PC-3 (cell line): Measurements from ENCODE around the gene ABCG2. TPM values are rescaled to one million over a fixed set of nuclear protein-coding genes. Genes with fewer than 3 reads are reported as not detected.

ENCODE experiments used
- ATAC-seq: fragments of 200-7000 bp; cut with Tn5 transposase; 2 replicates; pipeline ENCODE4 v1.9.1; 2020; ENCODE audit warnings: mild to moderate bottlenecking, moderate library complexity
- BruUV-seq: library from RNA; stranded (reverse); fragments of 400-500 nt; replicated peaks from 2 replicates; lab custom pipeline; 2021; lab: Mats Ljungman, UMichigan
- CTCF ChIA-PET: fragments of 300-600 bp; sonication (Branson Sonifier 250); formaldehyde crosslinking; loops from one replicate; lab custom pipeline; 2022; ENCODE audit warnings: antibody characterized with exemption; lab: Charles Lee
- POLR2A ChIA-PET: fragments of 300-600 bp; sonication (Branson Sonifier 250); formaldehyde crosslinking; loops from one replicate; lab custom pipeline; 2022; ENCODE audit warnings: antibody characterized with exemption; ENCODE audit not compliant: unreplicated experiment; lab: Charles Lee
- DNase-seq: peaks from one replicate; pipeline ENCODE4 v3.0.0-alpha.2; 2015
- H2AFZ ChIP-seq: fragments of 300-600 bp; sonication (generic); 2 replicates; pipeline ENCODE4 v1.6.0; 2016; ENCODE audit warnings: antibody characterized with exemption, low read length
- H3F3A ChIP-seq: fragments of 300-600 bp; sonication (generic); one replicate; pipeline ENCODE4 v1.6.0; 2017; ENCODE audit warnings: antibody characterized with exemption, low read length, control low read depth, mild to moderate bottlenecking; ENCODE audit not compliant: unreplicated experiment
- H3K27ac ChIP-seq: fragments of 300-600 bp; sonication (generic); 2 replicates; pipeline ENCODE4 v1.5.1; 2016; ENCODE audit warnings: mild to moderate bottlenecking, low read length
- H3K27me3 ChIP-seq: fragments of 300-600 bp; sonication (generic); 2 replicates; pipeline ENCODE4 v1.6.1; 2016; ENCODE audit warnings: low read length, mixed read lengths
- H3K36me3 ChIP-seq: fragments of 300-600 bp; sonication (generic); 2 replicates; pipeline ENCODE4 v1.6.1; 2016; ENCODE audit warnings: low read depth, mixed run types, low read length, mixed read lengths
- H3K4me1 ChIP-seq: fragments of 300-600 bp; sonication (generic); 2 replicates; pipeline ENCODE4 v1.5.1; 2016; ENCODE audit warnings: low read length; ENCODE audit not compliant: insufficient read depth
- H3K4me2 ChIP-seq: fragments of 300-600 bp; sonication (generic); 2 replicates; pipeline ENCODE4 v1.6.0; 2016; ENCODE audit warnings: low read length
- H3K4me3 ChIP-seq: fragments of 300-600 bp; sonication (generic); 2 replicates; pipeline ENCODE4 v1.5.1; 2016; ENCODE audit warnings: mild to moderate bottlenecking, low read length, mixed read lengths
- H3K79me2 ChIP-seq: fragments of 300-600 bp; sonication (generic); 2 replicates; pipeline ENCODE4 v1.6.1; 2017; ENCODE audit warnings: low read length, mixed read lengths
- H3K9ac ChIP-seq: fragments of 300-600 bp; sonication (generic); 2 replicates; pipeline ENCODE4 v1.6.0; 2016; ENCODE audit warnings: mild to moderate bottlenecking, low read length
- H3K9me2 ChIP-seq: fragments of 300-600 bp; sonication (generic); replicated peaks from 2 replicates; pipeline ENCODE4 v1.6.1; 2016; ENCODE audit warnings: mixed run types, low read length, mixed read lengths
- H3K9me3 ChIP-seq: fragments of 300-600 bp; sonication (generic); 2 replicates; pipeline ENCODE4 v1.6.1; 2016; ENCODE audit warnings: low read length, mixed read lengths
- H4K20me1 ChIP-seq: fragments of 300-600 bp; sonication (generic); 2 replicates; pipeline ENCODE4 v1.6.1; 2016; ENCODE audit warnings: low read length, mixed read lengths
- CTCF ChIP-seq: fragments of 300-600 bp; sonication (generic); conservative IDR thresholded peaks from 2 replicates; pipeline ENCODE4 v1.5.1; 2017; ENCODE audit warnings: antibody characterized with exemption, low read depth, mild to moderate bottlenecking, low read length
- EZH2 ChIP-seq: fragments of 300-600 bp; sonication (generic); IDR thresholded peaks from one replicate; pipeline ENCODE4 v1.6.1; 2017; ENCODE audit warnings: antibody characterized with exemption, mild to moderate bottlenecking, low read length; ENCODE audit not compliant: unreplicated experiment
- EZH2phosphoT487 ChIP-seq: fragments of 300-600 bp; sonication (generic); IDR thresholded peaks from 2 replicates; pipeline ENCODE4 v1.6.1; 2018; ENCODE audit warnings: mild to moderate bottlenecking, antibody characterized with exemption, low read length, borderline replicate concordance
- intact Hi-C: fragments of 100-400 bp; cut with micrococcal nuclease; formaldehyde crosslinking; loops from 2 replicates; pipeline ENCODE4 v1.9.0; 2023
- total RNA-seq: library from RNA; depleted of rRNA; stranded (reverse); fragments of >200 nt; gene quantifications from 2 replicates; pipeline ENCODE4 v1.2.3, GENCODE V29; 2014

The ABCG2 gene
- total RNA-seq, 1 experiment from 2014 or later = not detected

- intact Hi-C loops = loop anchor here (5.0 kb wide), 1 partner anchor 35 kb away; no protein-coding TSS in a partner anchor
- no TSS peak for BruUV-seq
- H3K9ac ChIP-seq = no peak overlapping the region
- ATAC-seq (peak; percentile 33), DNase-seq (peak; percentile 16)
- ChIA-PET POLR2A (no interaction called here), CTCF (no interaction called here)
- TF ChIP-seq EZH2 (no peak), EZH2phosphoT487 (no peak), CTCF (no peak)
- H3K4me2 ChIP-seq = 0 out of 2 replicates have a peak overlapping the region, but pooled peaks have one; percentile 62
- no peaks in the 10 kb centered on the region for H3K9me3 ChIP-seq
- H3K79me2 ChIP-seq = no peaks in the 10 kb centered on the region
- no peaks in the 10 kb centered on the region for H4K20me1 ChIP-seq
- no peaks in the 10 kb centered on the region for H3K27me3 ChIP-seq
- H3F3A ChIP-seq = no peaks in the 10 kb centered on the region
- no peak overlapping the region for H2AFZ ChIP-seq
- peaks cover 47% of the 10 kb centered on the region for H3K4me1 ChIP-seq
- H3K36me3 ChIP-seq = no peaks in the 10 kb centered on the region
- peak overlapping the region; percentile 70 for H3K27ac ChIP-seq
- no peak overlapping the region for H3K4me3 ChIP-seq
- no peaks in the 10 kb centered on the region for H3K9me2 ChIP-seq
Observed at GRCh38 chr4:88107406-88108107, 50.9 kb downstream of the ABCG2 start.

DNA sequence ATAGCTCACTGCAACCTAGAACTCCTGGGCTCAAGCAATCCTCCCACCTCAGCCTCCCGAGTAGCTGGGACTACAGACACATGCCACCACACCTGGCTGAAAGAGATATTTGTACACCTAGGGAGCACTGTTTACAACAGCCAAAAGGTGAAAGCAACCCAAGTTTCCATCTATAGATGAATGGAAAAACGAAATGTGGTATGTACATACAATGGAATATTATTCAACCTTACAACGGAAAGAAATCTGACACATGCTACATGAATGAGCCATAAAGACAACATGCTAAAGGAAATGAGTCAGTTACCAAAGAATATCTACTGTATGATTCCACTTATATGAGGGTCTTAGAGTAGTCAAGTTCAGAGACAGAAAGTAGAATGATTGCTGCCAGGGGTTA is 52.2 kb downstream of the ABCG2 start:
- Histone ChIP-seq H3K9me3 (no peaks in the 10 kb centered on the region), H3K9ac (0 out of 2 replicates have a peak overlapping the region, but pooled peaks have one; percentile 30), H3K36me3 (no peaks in the 10 kb centered on the region), H3K27ac (peak overlapping the region; percentile 70), H3K4me2 (peak overlapping the region; percentile 62), H2AFZ (no peak overlapping the region), H3K27me3 (no peaks in the 10 kb centered on the region), H3K79me2 (no peaks in the 10 kb centered on the region), H3F3A (no peaks in the 10 kb centered on the region), H3K9me2 (no peaks in the 10 kb centered on the region), H3K4me3 (no peak overlapping the region), H4K20me1 (no peaks in the 10 kb centered on the region), H3K4me1 (peaks cover 47% of the 10 kb centered on the region)
- ChIA-PET CTCF (no interaction called here), POLR2A (no interaction called here)
- BruUV-seq = no TSS peak
- intact Hi-C loops = loop anchor here (5.0 kb wide), 1 partner anchor 36 kb away; no protein-coding TSS in a partner anchor
- ATAC-seq (peak; percentile 52), DNase-seq (peak; percentile 73)
- TF ChIP-seq EZH2 (no peak), EZH2phosphoT487 (no peak), CTCF (no peak)
